LNCaP clone FGC (cell line): Measurements from ENCODE around the gene KIF25.

Experiments
- DNase-seq: peaks from one replicate; pipeline ENCODE4 v3.0.0-alpha.2; 2011; ENCODE audit warnings: low read depth
- H3K4me3 ChIP-seq: 2 replicates; pipeline ENCODE4 v1.5.1; 2011; ENCODE audit warnings: mild to moderate bottlenecking, low read depth, low read length, control low read depth
- CTCF ChIP-seq: IDR thresholded peaks from 2 replicates; pipeline ENCODE4 v1.5.1; 2012; ENCODE audit warnings: mild to moderate bottlenecking; ENCODE audit not compliant: control insufficient read depth, insufficient read depth; ENCODE audit errors: extremely low read depth

The KIF25 gene

DNA sequence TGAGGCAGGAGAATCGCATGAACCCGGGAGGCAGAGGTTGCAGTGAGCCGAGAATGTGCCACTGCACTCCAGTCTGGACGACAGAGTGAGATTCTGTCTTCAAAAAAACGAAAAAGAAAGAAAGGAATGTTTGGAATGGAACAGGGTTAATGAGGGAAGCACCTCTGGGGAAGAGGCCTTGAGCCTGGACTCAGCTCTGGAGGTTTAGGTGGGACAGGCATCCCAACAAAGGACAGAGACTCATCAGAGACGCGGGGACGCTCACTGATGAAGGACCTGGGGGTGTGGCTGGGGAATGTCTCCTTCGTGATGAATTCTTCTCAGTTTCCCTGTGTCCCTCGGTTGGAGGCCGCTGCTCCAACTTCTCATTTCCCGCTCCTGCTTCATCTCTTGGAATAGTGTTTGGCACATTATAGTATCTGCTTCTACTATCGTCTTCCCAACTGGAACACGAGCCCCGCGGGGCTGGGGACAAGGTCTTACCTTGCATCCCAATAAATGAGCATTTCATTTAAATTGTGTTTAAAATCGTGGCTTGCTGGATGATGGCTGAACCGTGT, 27.6 kb downstream of the KIF25 start:
- TF ChIP-seq CTCF, result no peak
- no peak overlapping the region for H3K4me3 ChIP-seq
- DNase-seq, result no peak

- no peak for DNase-seq
- H3K4me3 ChIP-seq, result no peak overlapping the region
- no peak for TF ChIP-seq CTCF
Measured at GRCh38 chr6:168025831-168026710, 28.6 kb downstream of the KIF25 start.

GRCh38 chr6:168026925-168027324, 29.5 kb downstream of the KIF25 start:
- H3K4me3 ChIP-seq, result no peak overlapping the region
- TF ChIP-seq CTCF, result no peak
- no peak for DNase-seq

- H3K4me3 ChIP-seq, result no peak overlapping the region
- no peak for TF ChIP-seq CTCF
- no peak for DNase-seq
Measured at GRCh38 chr6:168027521-168027920, 30.1 kb downstream of the KIF25 start.

GRCh38 chr6:168028181-168028580, 30.7 kb downstream of the KIF25 start:
- H3K4me3 ChIP-seq, result no peak overlapping the region
- no peak for TF ChIP-seq CTCF
- no peak for DNase-seq

GRCh38 chr6:168029459-168030217, 32.2 kb downstream of the KIF25 start:
- TF ChIP-seq CTCF, result no peak
- H3K4me3 ChIP-seq, result no peak overlapping the region
- DNase-seq, result no peak
